NCI-H1930 (cell line): ENCODE measurements around the gene HOXD9.
A peak's percentile ranks its signal among the peaks of the same experiment; 100 is the strongest.

Source experiments
- DNase-seq, 2 experiments: peaks; one replicate each; lab custom pipeline; 2025; lab: John Stamatoyannopoulos, UW

Gene HOXD9

DNA sequence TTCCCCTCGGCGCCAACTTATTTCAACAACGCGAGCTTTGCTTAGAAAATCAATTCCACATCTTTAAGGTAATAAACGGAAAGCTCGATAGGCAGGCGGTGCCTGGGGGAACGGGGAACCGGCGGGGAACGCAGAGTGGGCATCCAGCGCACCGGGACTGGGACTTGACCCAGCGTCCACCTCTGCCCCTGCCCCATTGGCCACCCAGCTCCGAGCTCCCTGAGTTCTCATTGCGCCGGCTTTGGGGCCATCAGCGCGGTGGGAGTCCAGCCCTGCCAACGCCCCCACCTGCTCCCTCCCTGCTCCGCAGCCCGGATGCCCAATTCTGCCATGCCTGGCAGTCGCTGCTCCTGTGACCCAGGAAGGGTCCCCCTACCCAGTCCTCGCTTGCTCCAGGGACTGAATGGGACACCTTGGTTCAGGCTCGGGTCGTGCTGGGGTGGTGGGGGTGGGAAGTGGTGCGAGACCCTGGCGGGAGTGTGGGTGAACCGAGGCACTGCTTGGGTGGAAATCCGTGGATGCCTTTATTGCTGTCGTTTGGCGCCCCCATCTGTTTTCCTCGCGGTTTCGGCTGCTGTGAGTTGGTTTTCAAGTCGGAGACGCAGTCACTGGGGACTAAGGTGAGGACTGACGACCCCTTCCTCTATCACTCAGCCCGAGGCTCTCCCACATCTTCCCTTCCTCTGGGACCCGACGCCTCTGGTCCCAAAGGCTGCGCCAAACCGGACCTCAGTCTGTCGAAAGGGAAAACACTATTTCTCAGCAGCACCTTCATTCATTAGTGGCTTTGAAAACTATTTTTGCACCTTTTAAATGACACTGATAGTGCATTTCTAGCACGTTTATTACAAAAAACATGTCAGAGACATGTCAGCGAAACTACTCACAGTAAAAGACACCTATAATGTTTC is 36.4 kb upstream of the HOXD9 start:
- DNase-seq = peak; percentile 62 to 67

DNA sequence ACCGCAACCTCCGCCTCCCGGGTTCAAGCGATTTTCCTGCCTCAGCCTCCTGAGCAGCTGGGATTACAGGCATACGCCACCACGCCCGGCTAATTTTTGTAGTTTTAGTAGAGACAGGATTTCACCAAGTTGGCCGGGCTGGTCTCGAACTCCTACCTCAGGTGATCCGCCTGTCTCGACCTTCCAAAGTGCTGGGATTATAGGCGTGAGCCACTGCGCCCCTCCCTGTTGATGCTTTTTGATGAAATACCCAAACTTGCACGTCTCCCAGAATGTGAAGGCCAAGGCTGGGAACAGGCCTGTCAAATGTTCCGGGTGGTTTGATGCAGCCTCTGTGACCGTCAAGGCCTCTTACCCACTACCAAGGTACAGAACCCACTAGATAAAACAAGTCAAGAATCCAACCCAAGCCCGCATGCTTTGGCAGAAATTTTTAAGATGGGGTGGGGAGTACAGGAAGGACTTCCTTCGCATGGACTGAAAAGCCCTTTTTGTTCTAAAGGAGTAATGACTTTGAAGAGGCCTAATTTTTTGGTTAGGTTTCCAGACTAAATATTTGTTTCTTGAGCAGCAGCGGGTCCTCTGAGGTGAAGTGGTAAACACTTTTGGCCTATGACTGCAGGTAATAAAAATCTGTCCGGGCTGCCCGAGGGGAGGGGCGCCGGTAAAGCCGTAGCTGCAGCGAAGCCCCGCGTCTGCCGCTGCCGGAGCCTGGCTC is 35.0 kb upstream of the HOXD9 start:
- DNase-seq = no peak

GRCh38 chr2:176088048-176088936 is 34.2 kb upstream of the HOXD9 start:
- peak; percentile 24 to 48 for DNase-seq

DNA sequence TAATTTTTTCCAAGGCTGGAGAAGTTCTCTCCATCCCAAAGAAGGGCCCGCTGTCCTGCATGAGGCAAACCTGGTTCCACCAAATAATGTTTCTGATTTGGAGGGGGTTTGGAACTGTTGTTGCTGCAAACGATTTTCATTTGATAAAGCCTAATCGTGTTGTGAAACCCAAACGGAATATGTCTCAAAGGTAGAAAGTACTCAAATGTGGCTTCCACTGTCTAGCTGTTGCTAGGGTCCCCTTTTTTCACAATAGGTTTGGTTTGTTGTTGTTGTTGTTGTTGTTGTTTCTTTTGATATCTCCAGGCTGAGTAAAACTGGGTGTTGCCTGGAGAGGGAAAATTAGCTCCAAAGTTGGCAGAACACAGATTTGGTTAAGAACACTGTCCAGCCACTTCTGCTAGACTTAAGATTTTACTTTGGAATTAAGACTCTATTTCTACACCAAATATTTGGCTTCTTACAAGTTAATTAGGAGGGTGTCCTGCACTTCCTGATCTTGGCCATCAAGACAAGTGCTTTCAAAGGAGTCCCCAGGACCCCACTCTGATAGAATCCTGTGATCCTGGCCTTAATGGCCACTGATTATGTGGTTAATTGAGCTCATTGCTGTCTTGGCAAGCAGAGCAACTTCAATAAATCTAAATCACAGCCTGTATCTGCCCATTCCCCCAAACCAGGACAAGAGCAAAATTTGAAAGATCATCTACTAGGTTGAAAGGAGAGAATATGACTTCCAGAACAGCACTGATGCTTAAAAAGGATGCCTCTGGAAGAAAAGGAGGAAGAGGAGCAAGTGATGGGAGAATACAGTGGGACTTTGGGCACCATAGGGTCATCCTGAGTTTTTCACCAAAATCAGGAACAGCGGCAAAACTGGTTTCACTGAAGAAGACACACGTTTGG is 33.3 kb upstream of the HOXD9 start:
- DNase-seq = no peak

DNA sequence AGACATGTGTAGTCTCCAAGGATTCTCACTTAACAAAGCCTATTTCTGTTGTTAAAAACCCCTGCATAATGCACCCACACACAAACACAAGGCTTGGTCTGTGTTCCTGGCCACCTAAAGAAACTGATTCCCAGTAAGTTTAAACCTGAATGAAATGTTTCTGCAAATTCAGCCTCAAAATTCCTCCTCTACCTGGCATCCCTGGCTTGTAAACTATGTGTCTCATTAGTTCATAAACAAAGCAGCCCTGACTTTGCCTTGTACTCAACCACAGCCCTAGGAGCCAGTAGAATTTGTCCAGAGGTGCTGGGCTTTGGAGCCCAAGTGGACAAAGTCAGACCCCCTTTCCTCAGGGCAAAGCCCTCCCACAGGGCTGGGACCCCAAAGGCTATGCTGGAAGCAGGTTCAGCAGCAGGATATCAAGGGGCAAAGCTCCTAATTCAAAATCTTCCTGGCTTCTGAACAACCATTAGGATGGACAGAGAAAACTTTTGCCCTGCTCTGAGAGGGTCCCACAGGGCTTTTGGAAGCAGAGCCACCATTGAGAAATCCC is 32.6 kb upstream of the HOXD9 start:
- no peak for DNase-seq

DNA sequence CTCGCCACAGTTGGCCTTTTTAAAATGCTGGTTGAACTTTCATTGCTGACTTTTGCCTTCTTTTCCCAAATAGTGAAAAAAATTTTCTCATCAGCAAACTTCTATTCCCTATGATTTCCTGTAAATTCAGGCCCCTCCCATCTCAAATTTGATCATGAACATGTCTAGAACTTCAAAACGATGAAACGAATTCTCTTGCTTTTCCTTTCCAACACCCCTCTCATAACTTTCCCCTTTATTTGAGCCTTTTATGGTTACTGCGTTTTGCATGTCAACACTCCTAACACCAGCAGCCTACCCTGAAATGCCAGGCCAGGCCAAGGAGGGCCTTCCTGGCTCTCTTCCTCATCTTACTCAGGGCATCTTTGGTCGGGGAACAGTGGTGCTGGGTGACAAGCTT is 31.7 kb upstream of the HOXD9 start:
- no peak for DNase-seq

DNA sequence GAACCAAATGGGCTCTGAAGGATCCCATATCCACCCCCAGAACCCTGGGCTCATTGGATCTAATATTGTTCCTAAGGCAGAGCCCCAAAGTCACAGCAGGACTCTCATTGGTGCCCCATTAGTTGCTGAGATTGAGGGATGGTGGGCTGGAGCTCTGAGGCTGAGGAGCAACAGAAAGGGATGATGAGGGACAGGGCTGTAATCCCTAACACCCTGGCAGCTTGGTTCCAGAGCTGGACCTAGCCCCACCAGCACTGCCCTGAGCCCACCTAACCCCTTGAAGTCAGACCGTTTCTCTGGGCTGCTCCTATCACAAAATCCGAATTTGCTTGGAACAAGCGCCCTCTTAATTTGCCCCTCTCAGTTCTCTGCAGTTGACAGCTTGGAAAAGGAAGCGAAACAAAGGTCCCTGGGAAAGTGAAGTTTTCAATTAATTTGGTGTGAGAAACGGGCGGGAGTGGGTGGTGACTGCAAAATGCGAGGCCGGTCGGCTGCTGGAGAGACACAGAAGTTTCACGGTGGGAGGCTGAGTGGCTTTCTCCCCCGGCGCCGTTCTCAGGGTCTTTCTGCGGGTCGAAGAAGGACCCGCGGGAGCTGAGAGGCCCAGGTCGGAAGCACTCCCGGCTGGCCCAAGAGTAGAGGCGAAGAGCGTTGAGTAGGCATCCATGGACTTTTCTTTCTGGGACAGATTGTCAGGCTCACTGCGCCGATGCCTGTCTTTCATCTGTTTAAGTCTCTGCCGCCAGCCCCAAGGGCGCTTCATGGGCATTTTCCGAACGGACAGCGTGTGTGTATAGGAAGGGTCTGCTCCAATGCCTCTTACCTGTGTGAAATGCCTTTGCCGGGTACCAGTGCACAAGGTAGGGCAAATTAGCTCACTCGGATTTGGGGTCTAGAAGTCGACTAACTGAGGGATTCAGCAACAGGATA is 30.9 kb upstream of the HOXD9 start:
- no peak for DNase-seq

DNA sequence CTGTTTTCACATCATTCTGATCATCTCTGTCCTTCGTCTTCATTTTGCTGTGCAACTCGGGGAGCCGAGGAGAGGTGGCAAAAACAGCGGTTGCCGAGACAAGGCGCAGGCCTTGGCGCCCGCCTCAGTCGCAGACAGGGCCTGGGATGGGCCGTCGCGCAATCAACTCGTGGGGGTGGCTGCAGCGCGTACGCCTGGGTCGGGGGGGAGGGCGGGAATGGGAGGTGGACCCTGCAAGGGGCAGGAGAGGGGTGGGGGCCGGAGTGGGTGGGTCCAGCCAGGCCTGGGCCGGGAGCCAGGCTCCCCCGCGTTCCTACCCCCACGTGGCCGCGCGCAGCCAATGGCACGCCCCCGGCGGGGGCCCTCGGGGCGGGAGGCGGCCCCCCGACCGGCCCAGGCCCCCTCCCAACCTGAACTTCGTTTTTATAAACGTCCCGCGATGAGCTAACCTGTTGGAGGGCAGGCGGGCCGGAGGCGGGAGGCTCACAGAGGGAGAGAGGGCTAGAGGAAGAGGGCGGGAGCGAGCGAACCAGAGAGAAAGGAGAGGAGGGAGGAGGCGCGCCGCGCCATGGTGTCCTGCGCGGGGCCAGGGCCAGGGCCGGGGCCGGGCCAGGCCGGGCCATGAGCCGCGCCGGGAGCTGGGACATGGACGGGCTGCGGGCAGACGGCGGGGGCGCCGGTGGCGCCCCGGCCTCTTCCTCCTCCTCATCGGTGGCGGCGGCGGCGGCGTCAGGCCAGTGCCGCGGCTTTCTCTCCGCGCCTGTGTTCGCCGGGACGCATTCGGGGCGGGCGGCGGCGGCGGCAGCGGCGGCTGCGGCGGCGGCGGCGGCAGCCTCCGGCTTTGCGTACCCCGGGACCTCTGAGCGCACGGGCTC is 30.0 kb upstream of the HOXD9 start, which contains the start of gene HOXD13:
Gene HOXD13, plus strand, starts transcription at position 452 of the 875 bp plus-strand sequence. Its CDS starts 170 bp downstream, at position 622.
- DNase-seq = peak; percentile 45 to 63

- DNase-seq = peak; percentile 40 to 75
Measured at GRCh38 chr2:176093145-176093897, 29.2 kb upstream of the HOXD9 start.

DNA sequence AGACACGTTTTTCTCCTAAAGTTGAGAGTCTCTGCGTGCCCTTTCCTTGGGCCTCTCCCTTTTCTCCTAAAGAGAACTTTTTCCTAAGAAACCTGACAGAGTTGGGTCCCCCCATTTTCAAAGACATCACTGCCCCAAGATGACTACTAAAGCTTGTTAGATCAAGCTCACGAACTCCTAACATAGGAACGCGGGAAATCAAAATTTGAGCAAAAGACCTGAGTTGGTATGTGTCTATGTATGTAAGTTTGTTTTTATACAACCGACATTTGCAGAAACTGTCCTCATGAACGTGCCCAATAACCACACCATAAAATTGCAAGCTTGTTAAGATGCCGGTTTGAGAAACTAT is 28.6 kb upstream of the HOXD9 start:
- no peak for DNase-seq

DNA sequence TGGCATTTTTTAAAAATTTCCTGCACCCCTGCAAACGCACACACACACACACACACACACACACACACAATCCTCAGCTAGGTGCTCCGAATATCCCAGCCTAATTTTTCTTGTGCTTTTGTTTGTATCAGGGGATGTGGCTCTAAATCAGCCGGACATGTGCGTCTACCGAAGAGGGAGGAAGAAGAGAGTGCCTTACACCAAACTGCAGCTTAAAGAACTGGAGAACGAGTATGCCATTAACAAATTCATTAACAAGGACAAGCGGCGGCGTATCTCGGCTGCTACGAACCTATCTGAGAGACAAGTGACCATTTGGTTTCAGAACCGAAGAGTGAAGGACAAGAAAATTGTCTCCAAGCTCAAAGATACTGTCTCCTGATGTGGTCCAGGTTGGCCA is 28.2 kb upstream of the HOXD9 start:
- DNase-seq = no peak

- no peak for DNase-seq
Measured at GRCh38 chr2:176095421-176095820, 27.1 kb upstream of the HOXD9 start.

- DNase-seq = no peak
Measured at GRCh38 chr2:176096243-176096985, 26.1 kb upstream of the HOXD9 start.

DNA sequence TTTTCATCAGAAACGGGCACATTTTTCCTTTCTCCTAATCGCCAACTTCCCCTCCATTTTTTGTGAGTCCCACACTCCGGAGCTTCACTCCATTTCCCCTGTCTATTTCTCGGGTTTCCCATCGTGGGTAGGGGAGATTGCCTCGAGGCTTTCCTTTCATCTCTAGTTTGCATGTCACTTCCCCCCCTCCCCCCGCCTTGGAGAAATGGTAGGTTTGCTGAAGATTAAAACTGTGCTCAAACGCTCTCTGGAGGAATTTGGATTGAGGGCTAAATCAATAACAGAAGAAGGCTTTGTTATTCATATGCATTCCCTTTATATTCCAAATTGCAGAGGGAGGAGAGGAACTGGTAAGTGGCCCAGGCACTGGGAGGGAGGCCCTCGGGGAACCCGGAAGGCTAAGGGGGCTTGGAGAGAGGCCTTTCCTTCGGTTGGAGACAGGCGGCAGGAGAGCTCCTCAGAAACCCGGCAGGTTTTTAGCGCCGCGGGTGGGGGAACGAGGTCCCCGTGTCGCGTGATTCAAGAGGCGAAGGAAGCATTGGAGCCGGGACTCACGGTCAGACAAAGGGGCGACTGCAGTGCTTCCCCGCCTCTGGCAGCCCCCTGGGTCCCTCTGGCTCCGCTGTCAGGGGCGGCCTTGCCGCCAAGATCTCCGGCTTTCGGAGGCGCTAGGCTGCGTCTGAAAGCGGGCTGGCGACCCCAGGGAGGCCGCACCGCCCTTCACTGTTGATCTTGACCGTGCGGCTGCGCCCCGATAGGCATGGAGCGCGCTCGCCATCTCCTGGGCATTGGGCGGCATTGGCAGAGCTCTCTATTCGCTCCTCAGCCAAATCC is 25.3 kb upstream of the HOXD9 start:
- DNase-seq = peak; percentile 86

GRCh38 chr2:176097820-176098365 is 24.6 kb upstream of the HOXD9 start:
- no peak for DNase-seq
